Measurements from ENCODE around the gene MAN1C1. TPM values are rescaled to one million over a fixed set of nuclear protein-coding genes. Genes with fewer than 3 reads are reported as not detected.
"Not testable (repeated sequence)": the region's sequence is repeated elsewhere in the genome, so short reads cannot be mapped to it uniquely, and the experiment has no call there.

The MAN1C1 gene
- total RNA-seq, 1 experiment from 2014 or later: not detected

- DNase-seq (ENCODE audit: low read depth): no peak
- in situ Hi-C loops (cut with HindIII; ENCODE audit: low pct_unique_long_range_greater_than_20kb, low sequenced_read_pairs): no loop called here
Measured at GRCh38 chr1:25684216-25684965, 67.8 kb downstream of the MAN1C1 start.

DNA sequence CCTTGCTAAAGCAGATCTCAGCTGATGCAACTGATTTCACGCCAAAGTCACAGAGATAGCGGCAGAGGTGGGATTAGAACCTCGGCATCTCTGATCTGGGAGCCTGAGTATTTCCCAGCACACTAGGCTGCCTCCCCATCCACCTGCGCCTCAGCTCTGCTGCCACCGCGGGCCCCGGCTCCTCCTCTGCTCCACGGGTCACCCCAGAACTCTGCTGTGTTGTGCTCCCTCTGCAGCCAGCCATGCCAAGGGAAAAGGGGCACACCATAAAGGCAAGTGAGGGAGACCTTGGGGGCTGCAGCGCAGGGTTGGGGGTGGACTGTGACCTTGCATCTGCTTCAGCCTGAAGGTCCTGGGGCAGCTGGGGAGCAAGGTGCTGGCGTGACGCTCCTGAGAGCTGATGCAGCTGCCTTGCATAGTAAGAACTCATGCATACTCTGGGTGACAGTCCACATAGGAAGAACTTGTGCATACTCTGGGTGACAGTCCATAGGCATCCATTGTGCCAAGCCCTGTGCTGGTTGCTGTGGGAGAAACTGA, 68.7 kb downstream of the MAN1C1 start:
- no peak for DNase-seq (ENCODE audit: low read depth)
- in situ Hi-C loops (cut with HindIII; ENCODE audit: low pct_unique_long_range_greater_than_20kb, low sequenced_read_pairs): no loop called here

DNA sequence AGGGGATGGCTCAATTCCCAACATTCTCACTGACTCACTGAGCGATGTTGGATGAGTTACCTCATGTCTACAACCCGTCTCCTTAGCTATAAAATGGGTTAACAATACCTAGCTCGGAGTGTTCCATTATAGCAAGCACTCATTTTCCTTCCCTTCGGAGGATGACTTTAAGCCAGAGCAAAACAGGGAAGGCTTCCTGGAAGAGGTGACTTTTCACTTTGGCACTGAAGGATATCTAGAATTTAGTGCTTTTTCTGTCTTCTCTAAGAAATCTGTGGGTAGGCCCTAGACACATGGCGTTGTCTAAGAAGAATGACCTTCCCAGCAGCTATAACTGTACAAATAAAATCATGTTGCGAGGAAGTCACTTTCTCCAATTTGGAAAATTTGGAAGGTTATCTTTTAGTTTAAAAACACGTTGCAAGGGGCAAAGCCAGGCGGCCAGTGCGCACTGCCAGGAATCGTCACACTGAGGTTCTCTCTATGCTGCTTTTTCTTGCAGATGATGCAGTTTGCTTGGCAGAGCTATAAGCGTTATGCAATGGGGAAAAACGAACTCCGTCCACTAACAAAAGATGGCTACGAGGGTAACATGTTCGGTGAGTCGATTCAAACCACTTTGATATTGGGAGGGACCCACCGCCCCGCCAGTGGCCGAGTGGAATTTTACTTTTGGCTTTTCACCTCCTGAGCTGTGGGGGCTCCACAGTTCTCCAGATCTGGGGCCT, 69.5 kb downstream of the MAN1C1 start:
- in situ Hi-C loops (cut with HindIII; ENCODE audit: low pct_unique_long_range_greater_than_20kb, low sequenced_read_pairs): no loop called here
- DNase-seq (ENCODE audit: low read depth): no peak

DNA sequence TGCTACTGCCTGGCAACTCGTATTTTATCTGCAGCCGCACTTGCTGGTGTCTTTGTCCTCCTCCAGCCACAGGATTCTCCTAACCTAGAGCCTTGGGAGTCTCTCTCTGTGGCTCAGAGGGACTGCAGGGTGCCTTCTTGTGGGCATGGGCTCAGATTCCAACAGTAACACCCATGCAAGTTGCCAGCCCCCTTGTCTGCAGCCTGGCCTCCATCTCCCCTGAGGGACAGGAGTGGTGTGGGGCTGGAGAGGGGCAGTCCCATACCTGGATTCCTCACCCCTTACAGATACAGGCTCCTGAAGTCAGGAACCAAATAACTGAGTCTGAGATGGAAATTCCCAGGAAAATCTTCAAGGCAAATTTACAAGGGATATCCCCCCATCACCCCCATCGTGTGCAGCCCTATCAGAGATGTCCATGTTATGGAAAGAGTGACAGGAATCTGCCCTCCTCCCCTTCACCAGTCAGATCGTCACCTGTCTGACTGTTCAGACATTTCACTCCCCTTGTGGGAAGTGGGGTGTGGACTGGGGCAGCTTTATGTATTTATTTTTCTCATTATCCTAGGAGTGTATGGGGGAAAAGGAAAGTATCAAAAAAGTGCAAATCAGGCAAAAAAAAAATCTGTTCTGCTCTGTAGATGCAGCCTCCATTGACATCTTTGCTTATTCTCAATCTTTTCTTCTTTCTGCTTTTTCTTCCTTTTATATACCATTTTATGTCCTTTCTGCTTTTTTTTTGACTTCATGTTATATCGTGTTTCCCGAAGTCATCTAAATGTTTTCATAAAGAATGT, 70.8 kb downstream of the MAN1C1 start:
- in situ Hi-C loops (cut with HindIII; ENCODE audit: low pct_unique_long_range_greater_than_20kb, low sequenced_read_pairs): no loop called here
- no peak for DNase-seq (ENCODE audit: low read depth)

DNA sequence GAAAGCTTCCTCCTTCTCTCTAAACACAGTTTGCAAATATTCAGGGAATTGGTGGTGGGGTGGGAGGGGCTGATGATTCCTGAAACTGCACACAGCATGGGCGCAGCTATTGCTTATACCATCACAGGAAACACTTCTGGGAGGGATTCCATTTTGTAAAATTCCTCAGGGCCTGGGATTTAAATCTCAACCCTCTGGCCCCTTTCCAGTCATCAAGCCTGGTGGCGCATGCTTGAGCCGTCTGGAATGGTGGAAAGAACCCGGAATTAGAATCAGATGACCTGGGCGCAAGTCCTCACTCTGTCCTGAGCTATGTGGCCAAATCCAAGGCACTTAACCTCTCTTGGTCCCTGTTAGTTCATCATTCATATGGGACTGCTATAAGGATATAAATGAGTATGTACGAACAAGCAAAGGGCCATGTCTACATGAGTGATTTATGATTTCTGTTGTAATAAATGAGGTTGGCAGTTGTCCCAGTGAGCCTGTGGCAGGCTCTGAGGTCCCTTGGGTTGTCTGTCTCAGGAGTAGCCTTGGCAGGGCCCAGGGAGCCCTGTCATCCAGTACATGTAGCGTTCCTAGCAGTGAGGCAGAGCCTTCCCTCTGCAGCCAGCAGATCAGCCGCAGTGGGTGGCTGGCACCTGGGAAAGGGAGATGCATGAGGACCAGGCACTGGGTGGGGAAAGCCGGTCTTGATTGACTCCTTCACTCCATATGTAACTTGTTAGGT, 72.0 kb downstream of the MAN1C1 start:
- in situ Hi-C loops (cut with HindIII; ENCODE audit: low pct_unique_long_range_greater_than_20kb, low sequenced_read_pairs): no loop called here
- no peak for DNase-seq (ENCODE audit: low read depth)

DNA sequence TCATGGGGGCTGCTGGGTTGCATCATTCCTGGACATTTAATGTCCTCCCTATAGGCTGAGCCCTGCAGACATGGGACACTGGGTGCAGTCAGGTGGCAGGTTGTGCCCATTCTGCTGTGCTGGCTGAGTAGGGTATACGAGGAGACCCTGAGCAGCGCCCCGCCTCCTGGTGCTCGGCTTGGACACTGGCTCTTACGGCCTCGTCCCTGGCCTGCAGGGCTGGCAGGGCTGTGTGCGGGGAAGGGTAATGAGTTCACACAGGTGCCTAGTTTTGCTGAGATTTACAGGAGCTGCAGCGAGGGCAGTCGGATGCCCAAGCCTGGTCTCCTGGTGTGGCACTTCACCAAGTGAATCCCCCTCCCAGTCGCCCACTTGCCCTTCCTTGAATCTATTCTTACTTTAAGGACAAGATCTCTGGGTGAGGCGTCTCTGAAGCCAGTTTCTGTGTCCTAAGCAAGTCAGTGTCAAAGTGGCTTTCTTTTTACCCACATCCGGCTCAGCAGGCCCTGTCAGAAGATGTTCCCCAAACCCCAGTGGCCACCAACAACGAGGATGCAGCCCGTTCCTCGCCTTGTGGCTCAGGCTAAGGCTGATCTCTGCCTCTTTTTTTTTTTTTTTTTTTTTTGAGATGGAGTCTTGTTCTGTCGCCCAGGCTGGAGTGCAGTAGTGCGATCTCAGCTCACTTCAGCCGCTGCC, 73.2 kb downstream of the MAN1C1 start:
- in situ Hi-C loops (cut with HindIII; ENCODE audit: low pct_unique_long_range_greater_than_20kb, low sequenced_read_pairs): no loop called here
- no peak for DNase-seq (ENCODE audit: low read depth)

DNA sequence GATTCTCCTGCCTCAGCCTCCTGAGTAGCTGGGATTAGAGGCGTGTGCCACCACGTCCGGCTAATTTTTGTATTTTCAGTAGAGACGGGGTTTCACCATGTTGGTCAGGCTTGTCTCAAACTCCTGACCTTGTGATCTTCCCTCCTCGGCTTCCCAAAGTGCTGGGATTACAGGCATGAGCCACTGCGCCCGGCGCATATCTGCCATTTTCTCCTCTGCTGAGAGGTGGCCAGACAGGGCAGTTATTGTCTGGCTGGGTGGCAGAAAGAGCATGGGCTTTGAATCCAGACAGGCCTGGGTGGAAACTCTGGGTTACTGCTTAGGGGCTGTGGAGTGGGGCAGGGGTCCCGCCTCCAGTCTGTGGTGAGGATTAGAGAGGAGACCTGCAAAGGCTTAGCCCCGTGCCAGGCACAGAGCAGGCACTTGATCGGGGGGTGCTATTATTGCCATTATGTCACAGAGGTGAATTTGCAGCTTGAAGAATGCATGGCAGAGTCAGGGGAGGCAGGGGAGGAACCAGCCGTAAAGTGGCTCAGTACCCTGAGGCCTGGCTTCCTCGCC, 73.9 kb downstream of the MAN1C1 start:
- in situ Hi-C loops (cut with HindIII; ENCODE audit: low pct_unique_long_range_greater_than_20kb, low sequenced_read_pairs): no loop called here
- DNase-seq (ENCODE audit: low read depth): no peak

- in situ Hi-C loops (cut with HindIII; ENCODE audit: low pct_unique_long_range_greater_than_20kb, low sequenced_read_pairs): no loop called here
- no peak for DNase-seq (ENCODE audit: low read depth)
Measured at GRCh38 chr1:25691211-25691610, 74.6 kb downstream of the MAN1C1 start.

- DNase-seq (ENCODE audit: low read depth): no peak
- in situ Hi-C loops (cut with HindIII; ENCODE audit: low pct_unique_long_range_greater_than_20kb, low sequenced_read_pairs): no loop called here
Measured at GRCh38 chr1:25692560-25692959, 76.0 kb downstream of the MAN1C1 start.

DNA sequence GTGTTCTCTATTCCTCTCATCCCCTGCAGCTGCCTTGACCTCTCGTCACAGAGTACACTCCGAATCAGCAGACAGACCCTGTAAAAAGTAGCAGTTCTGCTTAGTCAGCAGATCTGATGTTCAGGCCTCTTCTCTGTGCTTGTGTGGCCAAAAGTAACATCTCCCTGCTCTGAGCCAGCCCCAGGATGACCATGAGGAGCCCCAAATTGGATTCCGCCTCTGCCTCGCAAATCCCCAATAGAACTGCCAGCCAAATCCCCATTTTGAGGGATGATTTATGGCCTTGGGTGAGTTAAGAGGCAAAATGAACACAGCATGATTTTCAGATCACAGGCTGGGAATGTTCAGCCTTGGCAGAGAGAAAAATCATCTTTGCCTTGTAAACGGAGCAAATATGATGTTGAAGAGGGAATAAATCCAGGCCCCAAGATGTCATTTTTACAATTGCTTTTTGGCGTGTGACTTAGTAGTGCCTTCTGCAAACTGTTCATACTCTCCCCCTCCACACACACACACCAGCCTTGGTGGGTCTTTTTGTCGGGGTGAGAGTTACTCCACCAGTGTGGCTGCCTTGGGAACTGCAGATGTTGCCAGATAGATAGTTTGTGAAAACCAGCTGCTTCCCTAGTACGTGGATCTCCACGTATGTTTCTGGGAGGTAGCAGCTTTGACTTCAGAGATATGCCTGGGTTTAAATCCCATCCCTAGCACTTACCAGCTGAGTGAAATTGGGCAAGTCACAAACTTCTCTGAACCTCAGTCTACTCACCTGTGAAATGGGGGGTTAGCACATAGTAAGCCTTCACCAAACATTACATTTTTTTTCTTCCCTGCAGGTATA, 77.8 kb downstream of the MAN1C1 start:
- DNase-seq (ENCODE audit: low read depth): no peak
- in situ Hi-C loops (cut with HindIII; ENCODE audit: low pct_unique_long_range_greater_than_20kb, low sequenced_read_pairs): no loop called here

DNA sequence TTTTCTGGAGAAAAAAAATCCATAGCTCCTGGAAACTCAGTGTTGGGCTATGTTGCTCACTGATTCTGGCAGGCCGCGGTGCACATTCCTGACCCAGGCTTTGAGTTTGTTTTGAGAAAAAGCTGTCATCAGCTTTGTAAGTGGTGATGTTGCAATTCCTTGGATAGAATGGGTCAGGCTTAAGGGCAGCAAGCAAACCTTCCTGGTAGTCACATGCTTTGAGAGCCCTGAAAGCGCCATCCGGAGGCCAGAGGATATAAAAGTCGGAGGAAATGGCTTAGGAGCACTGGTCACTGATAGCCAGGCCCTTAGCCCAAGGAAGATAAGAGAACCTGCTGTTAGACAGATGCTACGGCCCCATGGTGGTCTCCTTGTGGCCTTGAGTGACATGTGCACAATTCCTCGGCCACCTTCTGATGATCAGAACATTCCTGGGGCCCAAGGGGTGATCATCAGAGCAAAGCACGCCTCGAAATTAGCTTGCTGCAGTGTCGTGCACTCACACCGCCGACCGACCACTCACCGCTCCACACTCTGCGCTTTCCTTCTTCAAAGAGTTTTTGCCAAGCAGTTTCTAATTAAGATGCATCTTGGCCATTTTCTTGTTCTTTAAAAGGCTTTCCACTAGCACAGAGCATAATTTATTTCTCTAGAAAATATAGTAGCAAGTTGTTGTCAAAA, 78.6 kb downstream of the MAN1C1 start:
- in situ Hi-C loops (cut with HindIII; ENCODE audit: low pct_unique_long_range_greater_than_20kb, low sequenced_read_pairs): no loop called here

GRCh38 chr1:25695771-25696311, 79.2 kb downstream of the MAN1C1 start:
- in situ Hi-C loops (cut with HindIII; ENCODE audit: low pct_unique_long_range_greater_than_20kb, low sequenced_read_pairs): no loop called here

More for the DNA sequence above, 78.6 kb downstream of the MAN1C1 start:
- peak; percentile 49 for DNase-seq (ENCODE audit: low read depth)

DNA sequence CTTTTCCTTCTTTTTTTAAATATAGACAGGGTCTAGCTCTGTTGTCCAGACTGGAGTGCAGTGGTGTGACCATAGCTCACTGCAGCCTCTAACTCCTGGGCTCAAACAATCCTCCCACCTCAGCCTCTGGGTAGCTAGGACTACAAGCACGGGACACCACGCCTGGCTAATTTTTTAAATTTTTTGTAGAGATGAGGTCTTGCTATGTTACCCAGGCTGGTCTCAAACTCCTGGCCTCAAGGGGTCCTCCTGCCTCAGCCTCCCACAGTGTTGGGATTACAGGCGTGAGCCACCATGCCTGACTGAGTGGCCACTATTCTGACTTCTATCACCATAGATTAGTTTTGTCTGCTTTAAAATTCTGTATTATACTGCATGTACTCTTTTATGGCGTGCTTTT, 80.1 kb downstream of the MAN1C1 start:
- DNase-seq (ENCODE audit: low read depth); in situ Hi-C loops (cut with HindIII; ENCODE audit: low pct_unique_long_range_greater_than_20kb, low sequenced_read_pairs): not testable (repeated sequence)

More at GRCh38 chr1:25695771-25696311, 79.2 kb downstream of the MAN1C1 start:
- DNase-seq (ENCODE audit: low read depth): peak; percentile 9

DNA sequence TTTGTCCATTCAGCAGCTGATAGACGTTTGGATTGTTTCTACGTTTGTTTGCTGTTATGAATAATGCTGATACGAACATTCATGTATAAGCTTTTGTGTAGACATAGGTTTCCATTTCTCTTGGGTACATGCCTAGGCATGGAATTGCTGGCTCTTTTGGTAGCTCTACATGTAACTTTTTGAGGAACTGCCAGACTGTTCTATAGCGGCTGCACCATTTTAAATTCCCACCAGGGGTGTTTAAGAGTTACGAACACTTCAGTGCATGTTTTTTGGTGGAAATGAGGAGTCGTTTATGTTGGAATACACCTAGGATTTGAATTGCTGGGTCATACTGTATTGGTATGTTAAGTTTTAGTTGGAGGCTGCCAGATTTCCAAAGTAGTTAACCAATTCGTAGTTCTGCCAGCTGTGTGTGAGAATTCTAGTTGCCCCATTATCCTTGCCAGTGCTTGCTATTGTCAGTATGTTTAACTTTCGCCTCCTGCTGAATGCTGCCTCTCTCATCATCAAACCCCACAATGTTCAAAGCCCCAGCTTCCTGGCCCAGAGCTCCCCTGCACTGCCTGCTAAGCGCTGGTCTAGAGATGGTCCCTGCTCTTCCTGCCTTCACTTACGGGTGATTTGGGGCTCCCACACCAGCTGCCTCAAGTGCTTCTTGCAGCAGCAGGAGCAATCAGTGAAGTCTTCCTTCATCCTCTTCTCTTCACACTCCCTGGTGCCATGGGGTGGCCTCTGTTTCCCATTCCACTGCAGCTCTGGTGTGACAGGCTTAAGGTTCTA, 81.0 kb downstream of the MAN1C1 start:
- no peak for DNase-seq (ENCODE audit: low read depth)
- in situ Hi-C loops (cut with HindIII; ENCODE audit: low pct_unique_long_range_greater_than_20kb, low sequenced_read_pairs): no loop called here

DNA sequence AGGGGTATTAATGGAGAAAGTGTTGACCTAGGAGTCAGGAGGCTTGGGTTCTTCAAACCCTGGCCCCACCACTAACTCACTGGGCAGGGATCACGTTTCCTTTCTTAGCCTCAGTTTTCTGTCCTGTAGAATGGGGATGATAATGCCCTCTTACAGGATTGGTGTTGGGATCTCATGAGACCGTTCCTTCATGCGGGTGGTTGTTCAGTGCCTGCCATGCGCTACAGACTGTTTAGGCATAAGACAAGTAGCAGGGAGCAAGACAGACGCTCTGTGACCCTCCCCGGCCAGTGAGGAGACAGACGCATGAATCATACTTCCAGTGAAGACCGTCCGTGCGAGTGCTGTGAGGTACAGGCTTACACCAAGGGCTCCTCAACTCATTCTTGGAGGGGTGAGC, 81.7 kb downstream of the MAN1C1 start:
- in situ Hi-C loops (cut with HindIII; ENCODE audit: low pct_unique_long_range_greater_than_20kb, low sequenced_read_pairs): no loop called here

More for the DNA sequence above, 81.7 kb downstream of the MAN1C1 start:
- no peak for DNase-seq (ENCODE audit: low read depth)
